SU-DHL-6 (cell line): ENCODE measurements around the gene SPATA31E1.

Source experiments
- CTCF ChIP-seq: fragments of 200-600 bp; sonication (generic); IDR thresholded peaks from one replicate; pipeline ENCODE4 v1.5.1; 2017; ENCODE audit warnings: antibody characterized with exemption, mild to moderate bottlenecking, low read length, moderate library complexity; ENCODE audit not compliant: insufficient read depth, poor library complexity, severe bottlenecking
- EZH2phosphoT487 ChIP-seq: fragments of 200-600 bp; sonication (generic), shearing (Covaris generic); conservative IDR thresholded peaks from 2 replicates; pipeline ENCODE4 v1.6.1; 2018; ENCODE audit warnings: mild to moderate bottlenecking, antibody characterized with exemption, low read length, moderate library complexity, mixed read lengths

- TF ChIP-seq CTCF (no peak), EZH2phosphoT487 (no peak)
Measured at GRCh38 chr9:87849144-87849758, 33.4 kb upstream of the SPATA31E1 start.
